CD14-positive monocyte (primary cell): Measurements from ENCODE around the gene CCDC112. TPM values are rescaled to one million over a fixed set of nuclear protein-coding genes. Genes with fewer than 3 reads are reported as not detected.
A peak's percentile ranks its signal among the peaks of the same experiment; 100 is the strongest.

Experiments used
- DNase-seq, 3 donors: peaks; one replicate each; pipeline ENCODE4 v3.0.0-alpha.2; 2011 to 2022
- H2AFZ ChIP-seq: 2 replicates; pipeline ENCODE4 v1.6.0; 2012; ENCODE audit warnings: mild to moderate bottlenecking, low read depth, low read length, inconsistent platforms; ENCODE audit not compliant: insufficient read depth, poor library complexity, severe bottlenecking
- H3K27ac ChIP-seq, 2 donors: 1 replicate in 1 of 2; 2 replicates in 1 of 2; pipeline ENCODE4 v1.5.1; 2012 to 2013; ENCODE audit warnings: low read length in 2 of 2, control low read depth in 1 of 2, inconsistent platforms in 1 of 2, low read depth in 1 of 2, mild to moderate bottlenecking in 1 of 2
- H3K27me3 ChIP-seq, 2 donors: one replicate each; pipeline versions ENCODE4 v1.6.0 to v1.6.1; 2011 to 2013; ENCODE audit warnings: low read length in 2 of 2; ENCODE audit not compliant: control insufficient read depth in 2 of 2, insufficient read depth in 2 of 2
- H3K36me3 ChIP-seq, 2 donors: replicated peaks in 1 of 2; 1 replicate in 1 of 2; 2 replicates in 1 of 2; pipeline versions ENCODE4 v1.5.1 to v1.6.1; 2012 to 2013; ENCODE audit warnings: low read length in 2 of 2, control low read depth in 1 of 2, inconsistent platforms in 1 of 2, mild to moderate bottlenecking in 1 of 2; ENCODE audit not compliant: insufficient read depth in 2 of 2, control insufficient read depth in 1 of 2
- H3K4me1 ChIP-seq, 2 donors: 1 replicate in 1 of 2; 2 replicates in 1 of 2; pipeline versions ENCODE4 v1.5.1 to v1.6.1; 2012 to 2013; ENCODE audit warnings: low read length in 2 of 2, control low read depth in 1 of 2, inconsistent platforms in 1 of 2, mild to moderate bottlenecking in 1 of 2, moderate library complexity in 1 of 2; ENCODE audit not compliant: insufficient read depth in 2 of 2, control insufficient read depth in 1 of 2
- H3K4me2 ChIP-seq: replicated peaks from 2 replicates; pipeline ENCODE3; 2012; ENCODE audit warnings: low read length, moderate library complexity, mild to moderate bottlenecking; ENCODE audit not compliant: poor library complexity, severe bottlenecking; ENCODE audit errors: extremely low read depth
- H3K4me3 ChIP-seq, 3 experiments: fragments of 200-600 bp in 1 of 3; sonication (generic) in 1 of 3; replicated peaks in 1 of 3; 1 replicate in 2 of 3; 2 replicates in 1 of 3; pipeline ENCODE4 v1.5.1; 2011 to 2013; ENCODE audit warnings: low read length in 3 of 3, mild to moderate bottlenecking in 3 of 3, control low read depth in 2 of 3, low read depth in 2 of 3, inconsistent platforms in 1 of 3, moderate library complexity in 1 of 3
- H3K79me2 ChIP-seq: 2 replicates; pipeline ENCODE4 v1.6.0; 2012; ENCODE audit warnings: mild to moderate bottlenecking, control low read depth, inconsistent platforms, low read length, moderate library complexity; ENCODE audit not compliant: insufficient read depth
- H3K9ac ChIP-seq: 2 replicates; pipeline ENCODE4 v1.6.0; 2017; ENCODE audit warnings: low read length, mild to moderate bottlenecking; ENCODE audit not compliant: insufficient read depth, poor library complexity, severe bottlenecking
- H3K9me3 ChIP-seq, 2 donors: replicated peaks in 1 of 2; 1 replicate in 1 of 2; 2 replicates in 1 of 2; pipeline versions ENCODE4 v1.5.1 to v1.6.1; 2012 to 2013; ENCODE audit warnings: low read length in 2 of 2, control low read depth in 1 of 2; ENCODE audit not compliant: control insufficient read depth in 1 of 2, insufficient read depth in 1 of 2
- H4K20me1 ChIP-seq: 2 replicates; pipeline ENCODE4 v1.6.0; 2012; ENCODE audit warnings: mild to moderate bottlenecking, low read length, control low read depth, moderate library complexity; ENCODE audit not compliant: insufficient read depth
- H3K27ac Mint-ChIP-seq, 7 donors: one replicate each; pipeline ENCODE4 v1.8.0; 2020; ENCODE audit warnings: mild to moderate bottlenecking in 7 of 7, mixed read lengths in 7 of 7, moderate library complexity in 6 of 7, inconsistent platforms in 2 of 7
- H3K27me3 Mint-ChIP-seq, 3 donors: one replicate each; pipeline ENCODE4 v1.8.0; 2021 to 2022; ENCODE audit warnings: low read depth in 3 of 3, mild to moderate bottlenecking in 3 of 3, mixed read lengths in 3 of 3, moderate library complexity in 3 of 3, inconsistent platforms in 1 of 3
- H3K36me3 Mint-ChIP-seq, 2 donors: one replicate each; pipeline ENCODE4 v1.8.0; 2020; ENCODE audit warnings: mixed read lengths in 2 of 2, inconsistent platforms in 1 of 2, mild to moderate bottlenecking in 1 of 2
- H3K4me1 Mint-ChIP-seq: one replicate; pipeline ENCODE4 v1.8.0; 2020; ENCODE audit warnings: mild to moderate bottlenecking, mixed read lengths
- H3K4me3 Mint-ChIP-seq, 2 donors: one replicate each; pipeline ENCODE4 v1.8.0; 2020; ENCODE audit warnings: mild to moderate bottlenecking in 2 of 2, mixed read lengths in 2 of 2, moderate library complexity in 1 of 2
- H3K9me3 Mint-ChIP-seq, 7 donors: one replicate each; pipeline ENCODE4 v1.8.0; 2020 to 2022; ENCODE audit warnings: mixed read lengths in 7 of 7, mild to moderate bottlenecking in 6 of 7, moderate library complexity in 6 of 7, inconsistent platforms in 2 of 7
- WGBS: methylation state at CpG from one replicate; pipeline ENCODE4 v1.1.5; 2013; ENCODE audit warnings: missing lambda C conversion rate; ENCODE audit not compliant: insufficient coverage; 5-methylcytosine and 5-hydroxymethylcytosine counted together
- intact Hi-C, 2 donors: fragments of 100-400 bp; cut with micrococcal nuclease; formaldehyde crosslinking; loops; one replicate each; pipeline versions ENCODE4 v1.15.0 to v1.15.1; 2023
- polyA plus RNA-seq, 3 donors: library from polyadenylated mRNA; depleted of rRNA in 1 of 3; unstranded in 2 of 3; stranded (reverse) in 1 of 3; fragments of 300-500 nt in 2 of 3; fragments of >200 nt in 1 of 3; fragmentation: Illumina TruSeq in 2 of 3; gene quantifications; 1 replicate in 2 of 3; 2 replicates in 1 of 3; pipeline ENCODE4 v1.2.3, GENCODE V29; 2012 to 2021
- TF ChIP-seq, protein P1 (sequence below): fragments of 200-600 bp; IDR thresholded peaks from one replicate; pipeline ENCODE4 v1.8.0; 2022; ENCODE audit warnings: antibody characterized with exemption, mild to moderate bottlenecking

CCDC112 gene
- polyA plus RNA-seq, 3 donors: 4.3 to 6.2 (median 5.9) TPM

DNA sequence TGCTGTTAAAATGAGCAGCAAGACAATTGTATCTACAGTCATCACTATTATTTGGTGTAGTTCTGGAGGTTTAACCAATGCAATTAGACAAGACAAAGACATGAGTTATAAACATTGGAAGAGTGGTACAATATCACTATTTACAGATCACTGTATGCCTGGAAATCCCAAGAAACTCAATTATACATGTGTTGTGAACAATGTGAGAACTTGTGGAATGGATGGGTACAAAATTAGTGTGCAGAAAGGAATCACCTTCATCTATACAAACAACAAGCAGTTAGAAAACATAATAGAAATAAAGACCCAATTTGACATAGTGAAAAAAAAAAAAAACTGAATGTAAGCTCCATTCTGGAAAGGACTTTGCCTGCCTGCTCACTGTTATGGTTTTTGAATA, 12.4 kb upstream of the CCDC112 start:
- Mint-ChIP-seq H3K27me3 (peaks cover 5 to 17% (median 6%) of the 10 kb centered on the region in 3 donors), H3K4me3 (peak overlapping the region in 1 of 2 donors; percentile 37), H3K27ac (no peak overlapping the region), H3K9me3 (no peaks in the 10 kb centered on the region), H3K4me1 (no peaks in the 10 kb centered on the region), H3K36me3 (no peaks in the 10 kb centered on the region)
- Histone ChIP-seq H3K4me2 (no peak overlapping the region), H3K4me3 (no peak overlapping the region), H3K9me3 (no peaks in the 10 kb centered on the region), H3K9ac (no peak overlapping the region), H3K27ac (no peak overlapping the region), H4K20me1 (no peaks in the 10 kb centered on the region), H2AFZ (no peak overlapping the region), H3K36me3 (no peaks in the 10 kb centered on the region), H3K79me2 (no peaks in the 10 kb centered on the region), H3K27me3 (peaks cover 12 to 17% of the 10 kb centered on the region in 2 donors), H3K4me1 (no peaks in the 10 kb centered on the region)
- intact Hi-C loops: no loop called here
- TF ChIP-seq, protein P1, sequence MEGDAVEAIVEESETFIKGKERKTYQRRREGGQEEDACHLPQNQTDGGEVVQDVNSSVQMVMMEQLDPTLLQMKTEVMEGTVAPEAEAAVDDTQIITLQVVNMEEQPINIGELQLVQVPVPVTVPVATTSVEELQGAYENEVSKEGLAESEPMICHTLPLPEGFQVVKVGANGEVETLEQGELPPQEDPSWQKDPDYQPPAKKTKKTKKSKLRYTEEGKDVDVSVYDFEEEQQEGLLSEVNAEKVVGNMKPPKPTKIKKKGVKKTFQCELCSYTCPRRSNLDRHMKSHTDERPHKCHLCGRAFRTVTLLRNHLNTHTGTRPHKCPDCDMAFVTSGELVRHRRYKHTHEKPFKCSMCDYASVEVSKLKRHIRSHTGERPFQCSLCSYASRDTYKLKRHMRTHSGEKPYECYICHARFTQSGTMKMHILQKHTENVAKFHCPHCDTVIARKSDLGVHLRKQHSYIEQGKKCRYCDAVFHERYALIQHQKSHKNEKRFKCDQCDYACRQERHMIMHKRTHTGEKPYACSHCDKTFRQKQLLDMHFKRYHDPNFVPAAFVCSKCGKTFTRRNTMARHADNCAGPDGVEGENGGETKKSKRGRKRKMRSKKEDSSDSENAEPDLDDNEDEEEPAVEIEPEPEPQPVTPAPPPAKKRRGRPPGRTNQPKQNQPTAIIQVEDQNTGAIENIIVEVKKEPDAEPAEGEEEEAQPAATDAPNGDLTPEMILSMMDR: no peak
- DNase-seq: no peak

DNA sequence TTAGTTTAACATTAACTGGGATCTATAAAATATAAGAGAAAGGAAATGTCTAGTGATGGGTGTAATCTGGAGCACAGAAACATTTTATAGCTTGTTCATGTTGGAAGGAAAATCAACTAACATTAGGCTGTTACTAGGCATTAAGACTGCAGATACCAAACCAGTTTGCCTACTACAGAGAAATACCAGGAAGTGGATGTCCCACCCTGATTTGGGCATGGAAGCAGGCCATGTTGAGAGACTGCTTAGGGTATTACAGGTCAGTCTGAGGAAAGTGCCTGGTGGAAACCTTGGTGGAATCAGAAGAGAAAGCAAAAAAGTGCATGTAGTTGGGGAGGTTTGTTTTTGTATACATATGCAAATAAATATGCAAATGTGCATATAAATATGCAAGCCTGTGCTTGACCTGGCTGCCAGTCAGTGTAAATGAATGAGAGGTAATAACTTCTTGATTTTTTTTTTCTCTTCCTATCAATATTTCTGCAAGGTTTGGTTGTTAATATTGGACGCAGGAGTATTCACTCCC, 9.6 kb upstream of the CCDC112 start:
- Mint-ChIP-seq H3K36me3 (no peaks in the 10 kb centered on the region), H3K4me3 (no peak overlapping the region), H3K9me3 (no peaks in the 10 kb centered on the region), H3K27me3 (peaks cover 5 to 17% (median 6%) of the 10 kb centered on the region in 3 donors), H3K27ac (no peak overlapping the region), H3K4me1 (no peaks in the 10 kb centered on the region)
- no peaks in the 10 kb centered on the region for H3K79me2 ChIP-seq
- no peak overlapping the region for H3K4me3 ChIP-seq
- no peaks in the 10 kb centered on the region for H4K20me1 ChIP-seq
- no peak overlapping the region for H2AFZ ChIP-seq
- no peaks in the 10 kb centered on the region for H3K9me3 ChIP-seq
- no peak for DNase-seq
- no peaks in the 10 kb centered on the region for H3K36me3 ChIP-seq
- TF ChIP-seq, protein P1: no peak
- intact Hi-C loops: no loop called here
- H3K27me3 ChIP-seq: peaks cover 6 to 16% of the 10 kb centered on the region in 2 donors
- no peak overlapping the region for H3K9ac ChIP-seq
- no peaks in the 10 kb centered on the region for H3K4me1 ChIP-seq
- no peak overlapping the region for H3K27ac ChIP-seq
- no CpG with 5 or more reads among the region's 1 CpG for WGBS
- no peak overlapping the region for H3K4me2 ChIP-seq
